WERI-Rb-1 (cell line): ENCODE results near the gene OR10P1.

Experiments
- DNase-seq: peaks from one replicate; pipeline ENCODE4 v3.0.0-alpha.2; 2020
- H3K27ac ChIP-seq: fragments of 250-450 bp; sonication (Bioruptor Pico); 2 replicates; pipeline ENCODE4 v1.5.1; 2020; ENCODE audit warnings: mild to moderate bottlenecking, moderate library complexity
- H3K27me3 ChIP-seq: fragments of 250-450 bp; sonication (Bioruptor Pico); 2 replicates; pipeline ENCODE4 v1.5.1; 2021; ENCODE audit warnings: mild to moderate bottlenecking, low read depth, moderate library complexity; ENCODE audit not compliant: insufficient read depth, severe bottlenecking
- H3K36me3 ChIP-seq: fragments of 250-450 bp; sonication (Bioruptor Pico); 2 replicates; pipeline ENCODE4 v1.5.1; 2020; ENCODE audit warnings: mild to moderate bottlenecking, moderate library complexity
- H3K4me3 ChIP-seq: 2 replicates; pipeline ENCODE4 v1.5.1; 2011; ENCODE audit warnings: low read depth, mild to moderate bottlenecking, control low read depth, low read length
- H3K9me3 ChIP-seq: fragments of 250-450 bp; sonication (Bioruptor Pico); 2 replicates; pipeline ENCODE4 v1.5.1; 2021; ENCODE audit warnings: mild to moderate bottlenecking, moderate library complexity; ENCODE audit not compliant: severe bottlenecking
- CTCF ChIP-seq: IDR thresholded peaks from 2 replicates; pipeline ENCODE4 v1.5.1; 2011; ENCODE audit warnings: low read depth, mild to moderate bottlenecking, control low read depth, inconsistent platforms, low read length

OR10P1 gene

DNA sequence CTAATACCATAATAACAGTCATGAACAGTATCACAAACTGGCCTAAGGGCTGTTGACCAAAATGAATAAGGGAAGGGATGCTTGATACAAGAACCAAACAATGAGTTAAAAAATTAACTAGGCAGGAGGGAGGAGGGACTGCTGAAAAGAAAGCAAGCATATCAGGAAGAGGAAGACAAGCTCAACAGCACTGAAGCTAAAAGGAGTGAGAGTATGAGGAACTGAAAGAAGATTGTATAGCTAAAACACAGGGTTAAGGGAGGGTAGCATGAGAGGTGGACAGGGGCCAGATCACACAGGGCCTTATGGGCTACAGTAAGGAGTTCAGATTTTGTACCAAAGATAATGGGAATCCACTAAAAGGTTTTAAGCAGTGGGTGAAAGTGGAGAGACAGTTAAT, 36.9 kb downstream of the OR10P1 start:
- no peak overlapping the region for H3K4me3 ChIP-seq
- H3K27ac ChIP-seq: no peak overlapping the region
- no peak for TF ChIP-seq CTCF
- no peaks in the 10 kb centered on the region for H3K36me3 ChIP-seq
- H3K9me3 ChIP-seq: no peaks in the 10 kb centered on the region
- no peaks in the 10 kb centered on the region for H3K27me3 ChIP-seq
- no peak for DNase-seq

DNA sequence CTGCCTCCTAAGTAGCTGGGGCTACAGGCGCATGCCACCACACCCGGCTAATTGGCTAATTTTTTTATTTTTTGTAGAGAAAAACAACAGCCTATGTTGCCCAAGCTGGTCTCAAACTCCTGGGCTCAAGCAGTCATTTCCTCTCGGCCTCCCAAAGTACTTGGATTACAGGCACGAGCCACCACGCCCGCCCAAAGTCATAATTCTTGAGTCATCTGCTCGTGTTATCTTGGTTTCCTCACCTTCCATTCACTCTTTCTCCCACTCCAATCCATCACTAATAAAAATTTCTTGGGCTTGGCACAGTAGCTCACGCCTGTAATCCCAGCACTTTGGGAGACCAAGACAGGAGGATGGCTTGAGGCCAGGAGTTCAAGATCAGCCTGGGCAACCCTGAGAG, 39.0 kb downstream of the OR10P1 start:
- Histone ChIP-seq H3K4me3 (no peak overlapping the region), H3K36me3 (no peaks in the 10 kb centered on the region), H3K9me3 (no peaks in the 10 kb centered on the region), H3K27ac (no peak overlapping the region), H3K27me3 (no peaks in the 10 kb centered on the region)
- no peak for TF ChIP-seq CTCF
- no peak for DNase-seq

DNA sequence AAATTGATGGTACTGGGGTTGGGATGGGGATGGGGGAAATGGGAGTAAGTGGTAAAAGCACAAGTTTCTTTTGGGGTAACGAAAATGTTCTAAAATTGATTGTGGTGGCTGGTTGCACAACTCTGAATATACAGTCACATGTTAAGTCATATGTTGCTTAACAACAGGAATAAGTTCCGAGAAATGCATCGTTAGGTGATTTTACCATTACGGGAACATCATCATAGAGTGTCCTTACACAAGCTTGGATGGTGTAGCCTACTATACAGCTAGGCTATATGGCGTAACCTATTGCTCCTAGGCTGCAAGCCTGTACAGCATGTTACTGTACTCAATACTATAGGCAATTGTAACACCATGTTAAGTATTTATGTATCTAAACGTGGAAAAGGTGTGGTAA, 40.0 kb downstream of the OR10P1 start:
- Histone ChIP-seq H3K27ac (no peak overlapping the region), H3K36me3 (no peaks in the 10 kb centered on the region), H3K4me3 (no peak overlapping the region), H3K9me3 (no peaks in the 10 kb centered on the region), H3K27me3 (no peaks in the 10 kb centered on the region)
- no peak for TF ChIP-seq CTCF
- no peak for DNase-seq

- H3K36me3 ChIP-seq: no peaks in the 10 kb centered on the region
- H3K9me3 ChIP-seq: no peaks in the 10 kb centered on the region
- H3K4me3 ChIP-seq: no peak overlapping the region
- no peaks in the 10 kb centered on the region for H3K27me3 ChIP-seq
- DNase-seq: no peak
- TF ChIP-seq CTCF: no peak
- H3K27ac ChIP-seq: no peak overlapping the region
Measured at GRCh38 chr12:55679691-55680090, 43.0 kb downstream of the OR10P1 start.

DNA sequence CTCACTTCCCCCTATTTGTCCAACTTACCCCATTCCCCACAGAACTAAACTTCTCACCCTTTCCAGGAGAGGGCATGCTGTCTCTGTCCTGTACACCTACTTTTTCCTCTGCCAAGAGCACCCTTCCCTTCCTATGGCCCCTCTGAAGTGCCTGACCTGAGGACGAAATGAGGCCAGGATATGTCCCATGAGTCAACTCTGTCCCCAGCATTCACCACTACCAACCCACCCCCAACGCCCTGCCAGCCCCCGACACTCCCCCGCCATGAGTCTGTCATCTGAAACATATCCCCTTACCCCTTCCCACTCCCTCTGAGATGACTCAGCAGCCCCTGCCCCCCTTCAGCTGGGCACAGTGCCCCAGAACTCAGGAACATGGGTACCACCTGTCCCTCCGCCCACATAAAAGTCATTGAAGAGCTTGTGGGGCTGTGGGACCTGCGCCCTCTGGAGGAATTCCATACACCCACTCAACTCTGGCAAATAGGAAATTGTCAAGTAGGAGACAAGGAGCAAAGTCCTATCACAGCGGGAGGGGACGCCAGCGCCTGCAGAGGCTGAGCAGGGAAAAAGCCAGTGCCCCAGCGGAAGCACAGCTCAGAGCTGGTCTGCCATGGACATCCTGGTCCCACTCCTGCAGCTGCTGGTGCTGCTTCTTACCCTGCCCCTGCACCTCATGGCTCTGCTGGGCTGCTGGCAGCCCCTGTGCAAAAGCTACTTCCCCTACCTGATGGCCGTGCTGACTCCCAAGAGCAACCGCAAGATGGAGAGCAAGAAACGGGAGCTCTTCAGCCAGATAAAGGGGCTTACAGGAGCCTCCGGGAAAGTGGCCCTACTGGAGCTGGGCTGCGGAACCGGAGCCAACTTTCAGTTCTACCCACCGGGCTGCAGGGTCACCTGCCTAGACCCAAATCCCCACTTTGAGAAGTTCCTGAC, 44.7 kb downstream of the OR10P1 start:
- peak; percentile 60 for TF ChIP-seq CTCF
- peak; percentile 69 for DNase-seq
- H3K27me3 ChIP-seq: no peaks in the 10 kb centered on the region
- no peak overlapping the region for H3K27ac ChIP-seq
- H3K4me3 ChIP-seq: peak overlapping the region; percentile 41
- no peaks in the 10 kb centered on the region for H3K9me3 ChIP-seq
- no peaks in the 10 kb centered on the region for H3K36me3 ChIP-seq
